GM12891 (cell line): ENCODE data around the gene ELOVL3.
"Not testable (repeated sequence)": the region's sequence is repeated elsewhere in the genome, so short reads cannot be mapped to it uniquely, and the experiment has no call there.

ENCODE experiments used
- PAX5 ChIP-seq: IDR thresholded peaks from 2 replicates; pipeline ENCODE4 v1.6.1; 2011; ENCODE audit warnings: low read length, moderate library complexity, mild to moderate bottlenecking; ENCODE audit not compliant: insufficient read depth, severe bottlenecking
- POLR2A ChIP-seq: IDR thresholded peaks from 2 replicates; pipeline ENCODE4 v1.6.1; 2011; ENCODE audit warnings: low read depth, low read length, control low read depth
- POLR2AphosphoS5 ChIP-seq: IDR thresholded peaks from 2 replicates; pipeline ENCODE4 v1.6.1; 2011; ENCODE audit warnings: low read depth, low read length, control low read depth
- POU2F2 ChIP-seq: IDR thresholded peaks from 2 replicates; pipeline ENCODE4 v1.6.1; 2011; ENCODE audit warnings: low read depth, mild to moderate bottlenecking, control low read depth, low read length, moderate library complexity

GRCh38 chr10:102188941-102189898 is 36.9 kb upstream of the ELOVL3 start:
- not testable (repeated sequence) for TF ChIP-seq POLR2A, POLR2AphosphoS5, POU2F2, PAX5
